K562 (cell line): ENCODE measurements around the gene TEDC1. TPM values are rescaled to one million over a fixed set of nuclear protein-coding genes. Genes with fewer than 3 reads are reported as not detected.

ENCODE experiments used
- CCNT2 ChIP-seq: IDR thresholded peaks from 2 replicates; pipeline ENCODE4 v1.6.1; 2011; ENCODE audit warnings: borderline replicate concordance, low read depth, mild to moderate bottlenecking, moderate library complexity, mixed read lengths, low read length; ENCODE audit not compliant: insufficient read length; ENCODE audit errors: extremely low read depth
- KDM5B ChIP-seq: fragments of 200-600 bp; sonication (generic); IDR thresholded peaks from 2 replicates; pipeline ENCODE4 v1.6.1; 2012; ENCODE audit warnings: low read depth, mild to moderate bottlenecking, moderate library complexity, low read length, control low read depth, inconsistent platforms; ENCODE audit not compliant: insufficient replicate concordance
- NCOA6 ChIP-seq: fragments of 450-650 bp; IDR thresholded peaks from 2 replicates; pipeline ENCODE4 v1.6.1; 2017; ENCODE audit warnings: mild to moderate bottlenecking
- NR2C2 ChIP-seq, 2 experiments: fragments of 200-800 bp in 1 of 2; sonication (Bioruptor generic) in 1 of 2; sonication (generic) in 1 of 2; formaldehyde crosslinking in 1 of 2; IDR thresholded peaks; 2 replicates each; pipeline versions ENCODE4 v1.6.1 to v1.8.0; 2016 to 2022; ENCODE audit warnings: mild to moderate bottlenecking in 1 of 2, missing compliant biosample characterization in 1 of 2, missing genetic modification characterization in 1 of 2, missing genetic modification reagents in 1 of 2
- SAP30 ChIP-seq: fragments of 200-600 bp; sonication (generic); IDR thresholded peaks from 2 replicates; pipeline ENCODE4 v1.6.1; 2012; ENCODE audit warnings: borderline replicate concordance, low read depth, mild to moderate bottlenecking, moderate library complexity, low read length, control low read depth, inconsistent platforms; ENCODE audit not compliant: insufficient read depth, poor library complexity, severe bottlenecking
- ZBTB7A ChIP-seq: IDR thresholded peaks from 2 replicates; pipeline ENCODE4 v1.6.1; 2011; ENCODE audit warnings: low read depth, mild to moderate bottlenecking, low read length, moderate library complexity, borderline replicate concordance; ENCODE audit not compliant: control insufficient read depth
- ZNF384 ChIP-seq: IDR thresholded peaks from 2 replicates; pipeline ENCODE4 v1.6.1; 2012; ENCODE audit warnings: low read depth, low read length, improper control_type of control experiment
- polyA plus RNA-seq, 8 experiments: library from polyadenylated mRNA; depleted of rRNA in 4 of 8; stranded (reverse) in 5 of 8; unstranded in 3 of 8; fragments of >200 nt; fragmentation: Nextera tagmentation in 2 of 8; fragmentation: Illumina TruSeq in 1 of 8; extraction: Ambion mirVana in 2 of 8; extraction: Trizol in 1 of 8; gene quantifications; 2 replicates each; pipeline versions ENCODE4 v1.2.1 to v1.2.3, GENCODE V29; 2011 to 2014; ENCODE audit warnings: inconsistent platforms in 1 of 8, missing spikeins in 1 of 8
- total RNA-seq, 7 experiments: library from RNA; depleted of rRNA in 6 of 7; stranded (reverse); fragments of >200 nt in 6 of 7; fragmentation: Illumina TruSeq in 2 of 7; extraction: Trizol in 2 of 7; gene quantifications; 2 replicates each; pipeline versions ENCODE4 v1.2.1 to v1.2.3, GENCODE V29; 2011 to 2021; ENCODE audit warnings: low replicate concordance in 1 of 7
- TF ChIP-seq, protein P1 (sequence below): IDR thresholded peaks from 3 replicates; pipeline ENCODE4 v1.6.1; 2011; ENCODE audit warnings: borderline replicate concordance, mild to moderate bottlenecking; ENCODE audit not compliant: insufficient read length, insufficient read depth

Gene TEDC1
- total and polyA plus RNA-seq, 9 of the 15 experiments (the other 6 are each of a cell fraction or from before 2014, with no cell fraction given): 0.21 to 28.3 (median 5.9) TPM

DNA sequence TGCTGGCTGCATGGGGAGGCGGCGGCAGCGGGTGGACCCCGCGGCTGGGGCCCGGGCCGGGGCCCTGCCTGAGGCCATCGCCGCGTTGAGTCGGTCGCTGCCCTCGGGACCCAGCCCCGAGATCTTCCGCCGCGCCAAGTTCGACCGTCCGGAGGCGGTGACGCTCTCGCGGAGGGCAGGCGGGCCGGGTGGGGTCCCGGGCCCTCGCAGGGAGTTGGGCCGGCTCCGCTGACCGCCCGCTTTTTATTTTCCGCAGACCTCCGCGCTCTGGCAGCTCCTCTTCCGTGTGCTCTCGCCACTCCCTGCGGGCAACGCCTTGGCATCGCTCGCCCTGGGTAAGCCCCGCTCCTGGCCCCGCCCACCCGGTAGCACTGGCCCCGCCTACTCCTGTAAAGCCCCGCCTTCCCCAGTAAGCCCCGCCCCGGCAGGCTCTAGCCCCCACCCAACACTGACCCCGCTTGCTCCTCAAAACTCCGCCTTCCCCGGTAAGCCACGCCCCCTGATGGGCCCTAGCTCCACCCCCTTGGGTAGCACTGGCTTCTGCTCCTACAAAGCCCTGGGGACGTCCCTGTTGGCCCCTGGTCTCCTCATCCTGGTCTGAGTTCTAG is 424 bp downstream of the TEDC1 start (continued):
- TF ChIP-seq ZNF384: no peak
- peak; percentile 39 for TF ChIP-seq CCNT2
- TF ChIP-seq, protein P1, sequence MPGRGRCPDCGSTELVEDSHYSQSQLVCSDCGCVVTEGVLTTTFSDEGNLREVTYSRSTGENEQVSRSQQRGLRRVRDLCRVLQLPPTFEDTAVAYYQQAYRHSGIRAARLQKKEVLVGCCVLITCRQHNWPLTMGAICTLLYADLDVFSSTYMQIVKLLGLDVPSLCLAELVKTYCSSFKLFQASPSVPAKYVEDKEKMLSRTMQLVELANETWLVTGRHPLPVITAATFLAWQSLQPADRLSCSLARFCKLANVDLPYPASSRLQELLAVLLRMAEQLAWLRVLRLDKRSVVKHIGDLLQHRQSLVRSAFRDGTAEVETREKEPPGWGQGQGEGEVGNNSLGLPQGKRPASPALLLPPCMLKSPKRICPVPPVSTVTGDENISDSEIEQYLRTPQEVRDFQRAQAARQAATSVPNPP: no peak
- TF ChIP-seq NR2C2 (CRISPR knock-in tag; IDR thresholded peaks at IDR 0.05): no peak
- peak; percentile 5; the same call in 1 of the 2 replicates for TF ChIP-seq NR2C2 (tag; IDR thresholded peaks at IDR 0.05)
- peak; percentile 8; the same call in 1 of the 2 replicates for TF ChIP-seq ZBTB7A
- TF ChIP-seq SAP30: peak; percentile 97
- peak; percentile 13 for TF ChIP-seq KDM5B
- no peak for TF ChIP-seq NCOA6
- TF ChIP-seq, all 486 proteins: peak for 21
